GM11168 (cell line): ENCODE data around the gene CHCHD1.
"Not testable (repeated sequence)": the region's sequence is repeated elsewhere in the genome, so short reads cannot be mapped to it uniquely, and the experiment has no call there.

ENCODE experiments used
- in situ Hi-C: fragments of 300-500 bp; cut with MboI; formaldehyde crosslinking; loops from one replicate; pipeline ENCODE4 v1.12.0; 2022; ENCODE audit warnings: low sequenced_read_pairs; ENCODE audit not compliant: unreplicated experiment

CHCHD1 gene

DNA sequence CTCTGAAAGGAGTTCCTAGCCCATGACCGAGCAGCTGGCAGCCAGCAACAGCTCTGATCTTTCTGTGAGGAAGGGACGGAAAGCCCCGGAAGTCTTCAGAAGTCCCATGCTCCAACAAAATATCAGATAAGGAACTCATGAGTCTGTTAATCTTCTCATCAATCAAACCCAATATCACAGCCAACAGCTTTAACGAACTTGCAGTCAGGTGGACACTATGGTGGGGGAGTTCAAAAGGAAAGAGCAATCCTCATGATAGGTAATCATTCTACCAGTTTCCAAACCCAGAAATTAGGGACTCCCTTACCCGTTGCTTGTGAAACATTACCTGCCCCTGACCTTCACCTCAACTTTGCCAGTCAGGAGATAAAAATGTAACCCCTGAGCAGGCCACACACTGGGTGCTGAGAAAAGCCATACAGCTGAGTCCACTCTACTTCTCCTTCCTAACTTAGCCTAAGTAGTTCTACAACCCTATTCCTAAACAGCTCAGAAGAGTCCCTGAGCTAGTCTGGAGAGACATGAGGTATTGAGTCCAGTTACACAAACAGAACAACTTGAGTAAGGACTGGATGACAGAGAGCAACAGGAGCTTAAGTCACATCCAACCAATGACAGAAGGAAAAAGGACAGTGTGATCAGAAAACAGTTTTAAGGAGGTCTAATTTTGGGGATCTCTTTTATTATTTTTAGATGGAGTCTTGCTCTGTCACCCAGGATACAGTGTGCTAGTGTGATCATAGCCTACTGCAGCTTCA is 27.4 kb downstream of the CHCHD1 start:
- in situ Hi-C loops, result no loop called here

DNA sequence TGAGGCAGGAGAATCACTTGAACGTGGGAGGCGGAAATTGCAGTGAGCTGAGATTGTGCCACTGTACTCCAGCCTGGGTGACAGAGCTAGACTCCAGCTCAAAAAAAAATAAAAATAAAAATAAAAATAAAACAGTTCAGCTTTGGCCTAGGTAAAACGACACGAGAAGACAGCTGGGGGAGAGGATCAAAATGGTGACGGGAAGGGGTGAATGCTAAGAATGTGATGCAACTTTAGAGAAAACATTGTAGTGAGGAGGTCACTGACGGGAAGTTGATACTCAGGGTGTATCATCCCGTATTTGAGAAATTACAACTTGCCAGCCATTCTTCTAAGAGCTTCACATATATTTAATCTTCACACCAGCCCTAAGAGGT is 28.5 kb downstream of the CHCHD1 start:
- in situ Hi-C loops, result no loop called here

DNA sequence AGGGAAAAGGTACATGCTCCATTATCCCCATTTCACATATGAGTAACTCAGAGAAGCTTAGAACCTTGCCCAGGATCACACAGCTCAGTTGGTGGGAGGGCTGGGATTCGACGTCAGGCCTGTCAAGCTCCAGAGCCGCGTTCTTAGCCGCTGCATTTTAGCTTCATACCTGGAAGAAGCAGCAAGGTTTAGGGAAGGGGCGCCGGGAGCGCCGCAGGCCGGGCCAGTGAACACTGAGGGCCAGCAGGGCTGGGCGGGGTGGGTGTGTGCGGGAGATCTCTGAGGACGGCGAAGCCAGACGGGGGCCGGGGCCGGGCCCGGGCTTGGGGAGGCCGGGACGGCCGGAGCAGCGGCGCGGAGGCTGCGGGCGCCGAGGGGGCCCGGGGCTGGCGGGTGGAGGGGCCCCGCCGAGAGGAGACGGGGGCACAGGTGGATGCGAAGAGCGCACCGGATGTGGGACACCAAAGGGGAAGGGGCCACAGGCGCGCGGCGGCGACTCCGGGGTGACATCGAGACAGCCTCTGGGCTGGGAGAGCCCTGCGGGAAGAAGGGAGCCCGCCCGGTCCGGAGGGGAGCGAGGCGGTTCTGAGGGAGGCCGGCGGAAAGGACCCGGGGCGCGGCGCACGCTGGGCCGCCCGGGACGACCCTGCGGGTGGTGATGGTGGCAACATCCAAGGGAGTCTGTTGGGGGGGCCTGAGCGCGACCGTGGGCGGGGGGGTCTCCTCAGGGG is 29.1 kb downstream of the CHCHD1 start:
- in situ Hi-C loops, result no loop called here

DNA sequence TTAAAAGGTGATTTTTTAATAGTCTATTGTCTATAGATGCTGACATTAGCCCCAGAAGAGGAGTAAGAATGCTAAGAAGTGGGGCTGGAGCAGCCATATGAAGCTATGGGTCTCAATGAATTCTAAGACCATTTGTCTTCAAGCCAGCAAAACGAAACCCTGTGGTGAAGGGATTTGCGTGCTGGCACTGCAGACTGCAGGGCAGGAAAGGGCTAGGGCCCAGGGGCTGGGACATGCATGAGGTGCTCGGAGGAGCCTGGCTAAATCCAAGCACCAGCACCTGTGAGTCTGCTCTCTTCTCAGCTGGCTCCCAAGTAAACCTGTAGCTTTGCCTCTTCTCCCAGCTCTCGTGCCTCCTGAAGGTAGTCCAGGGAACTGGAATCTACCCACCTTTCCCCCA is 30.8 kb downstream of the CHCHD1 start:
- in situ Hi-C loops, result no loop called here

DNA sequence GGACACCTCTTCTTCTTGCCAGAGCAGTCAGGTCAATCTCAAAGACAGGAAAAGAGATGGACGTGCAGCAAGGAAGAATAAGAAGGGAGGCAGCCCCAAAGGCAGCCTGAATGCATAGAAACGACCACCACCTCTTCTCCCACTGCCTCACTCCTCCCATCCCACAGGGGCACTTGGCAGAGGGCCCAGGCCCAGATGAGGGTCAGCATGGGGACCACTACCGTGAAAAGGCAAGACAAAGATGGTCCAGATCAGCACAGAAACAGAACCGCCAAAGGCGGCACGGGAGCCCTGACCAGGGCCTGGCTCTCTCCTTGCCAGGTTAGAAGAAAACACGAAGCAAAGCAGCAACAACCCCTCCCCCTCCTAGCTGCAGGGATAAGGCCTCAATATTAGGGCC is 31.5 kb downstream of the CHCHD1 start:
- in situ Hi-C loops, result no loop called here

DNA sequence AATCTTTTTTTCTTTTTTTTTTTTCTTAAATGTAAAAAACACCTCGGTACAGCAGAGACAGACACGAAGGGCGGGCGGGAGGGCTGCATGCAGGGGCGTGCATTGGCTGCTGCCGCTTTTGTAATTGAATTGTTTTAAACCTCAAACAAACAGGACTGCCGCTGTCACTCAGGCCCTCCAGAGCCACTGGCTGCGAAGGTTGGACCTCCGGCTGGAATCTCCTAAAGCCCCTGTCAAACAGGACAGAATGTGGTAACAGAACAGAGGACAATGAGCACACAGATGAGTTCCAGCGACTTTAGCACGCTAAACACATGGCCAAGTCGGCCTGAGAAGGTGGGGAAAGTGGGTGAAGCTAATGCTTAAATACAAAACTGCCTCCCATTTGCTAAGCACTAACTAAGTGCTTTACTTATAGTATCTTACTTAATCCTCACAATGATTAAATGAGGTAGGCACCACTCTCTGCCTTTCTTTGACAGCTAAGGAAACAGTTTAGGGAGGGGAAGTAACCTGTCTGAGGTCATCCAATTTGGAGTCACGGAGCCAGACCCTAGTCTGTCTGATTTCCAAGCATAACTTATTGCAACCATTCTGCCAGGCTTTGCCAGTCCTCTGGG is 32.5 kb downstream of the CHCHD1 start:
- in situ Hi-C loops, result no loop called here

DNA sequence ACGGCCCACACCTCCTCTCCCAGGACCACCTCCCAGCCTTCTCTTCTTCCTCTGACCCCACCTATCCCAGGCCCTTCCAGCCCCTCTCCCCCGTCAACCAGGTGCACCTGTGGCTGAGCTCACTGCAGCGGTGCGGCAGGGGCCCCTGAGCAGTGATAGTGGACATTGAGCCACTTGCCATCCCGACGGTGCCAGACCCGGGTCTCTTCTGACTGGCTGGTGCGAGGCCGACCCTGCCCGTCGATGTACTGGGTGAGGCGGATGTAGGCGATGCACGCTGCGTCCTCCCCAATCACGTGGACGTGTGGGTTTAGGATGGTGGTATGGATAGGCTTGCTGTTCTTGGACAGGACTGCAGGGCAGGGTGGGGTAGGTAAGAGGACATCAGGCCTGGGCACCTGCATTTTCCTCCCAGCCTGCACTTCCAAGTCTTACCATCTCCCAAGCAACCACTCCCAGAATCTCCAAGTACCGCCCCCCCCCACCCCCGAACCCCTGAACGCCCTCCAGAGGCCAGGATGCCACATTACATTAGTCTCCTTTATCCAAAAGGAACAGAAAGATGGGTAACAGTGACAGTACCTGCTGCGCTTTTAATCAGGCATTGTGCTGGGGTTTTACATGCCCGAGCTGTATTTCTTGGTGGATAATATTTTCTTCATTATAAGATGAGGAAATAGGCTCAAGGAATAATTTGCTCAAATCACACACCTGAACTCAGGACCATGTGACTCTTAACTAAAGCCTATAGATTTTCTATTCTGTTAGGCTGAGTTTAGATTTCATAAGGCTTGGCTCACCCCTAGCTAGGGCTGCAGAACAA is 33.3 kb downstream of the CHCHD1 start:
- in situ Hi-C loops, result no loop called here

DNA sequence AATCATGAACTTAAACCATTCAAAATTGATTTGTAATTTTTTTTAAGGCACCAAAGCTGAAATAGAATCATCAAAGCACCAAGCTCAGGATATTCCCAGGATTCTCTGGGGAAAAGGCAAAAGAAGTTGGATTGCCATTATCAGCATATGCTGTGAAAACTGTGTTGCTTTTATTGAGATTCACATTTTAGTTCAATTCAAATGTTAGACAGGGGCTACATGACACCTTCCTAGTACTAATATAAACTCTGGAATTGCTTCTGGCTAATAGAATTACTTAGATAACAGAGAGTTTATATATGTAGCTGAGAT is 33.8 kb downstream of the CHCHD1 start:
- in situ Hi-C loops, result no loop called here

DNA sequence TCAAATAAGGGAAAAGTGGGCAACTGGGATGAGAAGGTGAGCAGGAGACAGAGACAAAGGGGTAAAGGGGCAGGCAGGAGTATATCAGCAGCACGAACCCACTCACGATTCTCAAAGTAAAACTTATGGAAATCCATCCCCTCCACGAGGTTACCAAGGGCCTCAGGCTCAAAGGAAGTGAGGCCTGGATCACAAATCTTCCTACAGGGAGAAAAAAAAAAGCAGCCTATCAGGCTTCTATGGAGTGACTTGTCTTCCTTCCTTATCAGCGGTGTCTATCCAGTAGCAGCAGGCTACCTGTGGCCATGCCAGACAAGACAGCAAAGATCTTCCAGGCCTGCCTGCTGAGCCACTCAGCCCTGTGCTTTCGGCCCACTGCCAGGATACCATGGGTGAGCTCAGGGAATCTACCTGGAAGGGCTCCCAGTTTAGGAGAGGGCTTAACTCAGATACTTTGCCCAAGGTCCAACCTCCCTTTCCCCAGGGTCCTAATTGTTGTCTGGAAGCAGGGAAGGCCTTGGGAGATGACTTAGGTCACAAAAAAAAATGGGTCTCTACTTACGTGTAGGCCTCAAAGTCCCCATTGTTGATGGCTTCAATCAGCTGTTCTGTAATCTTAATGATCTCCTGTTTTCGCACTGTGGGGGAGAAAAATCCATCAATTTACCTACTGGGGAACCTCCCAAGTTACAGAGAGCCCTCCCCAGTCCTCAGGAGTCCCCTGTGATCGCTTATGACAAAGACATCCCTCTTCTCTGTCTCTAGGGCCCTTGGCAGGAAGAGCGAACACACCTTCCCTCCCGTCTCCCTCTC is 35.3 kb downstream of the CHCHD1 start:
- in situ Hi-C loops, result no loop called here

DNA sequence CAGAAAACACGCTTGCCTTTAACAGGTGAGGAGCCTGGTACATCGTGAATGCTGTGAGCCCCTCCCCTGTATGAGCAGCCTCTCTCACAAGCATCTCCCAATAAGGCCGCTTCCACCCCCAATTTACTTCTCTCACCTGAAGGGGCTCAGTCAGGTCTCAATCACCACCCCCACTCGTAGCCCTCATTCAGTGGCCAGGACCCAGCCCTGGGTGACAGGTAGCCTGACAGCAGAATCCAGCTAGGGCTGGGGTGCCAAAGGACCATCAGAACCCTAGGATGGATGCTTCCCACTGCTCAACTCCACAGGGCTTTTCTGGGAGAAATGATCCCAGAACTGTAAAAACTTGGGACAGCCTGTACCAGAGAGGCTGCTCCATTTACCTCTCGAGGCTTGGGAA is 36.0 kb downstream of the CHCHD1 start:
- in situ Hi-C loops, result no loop called here

DNA sequence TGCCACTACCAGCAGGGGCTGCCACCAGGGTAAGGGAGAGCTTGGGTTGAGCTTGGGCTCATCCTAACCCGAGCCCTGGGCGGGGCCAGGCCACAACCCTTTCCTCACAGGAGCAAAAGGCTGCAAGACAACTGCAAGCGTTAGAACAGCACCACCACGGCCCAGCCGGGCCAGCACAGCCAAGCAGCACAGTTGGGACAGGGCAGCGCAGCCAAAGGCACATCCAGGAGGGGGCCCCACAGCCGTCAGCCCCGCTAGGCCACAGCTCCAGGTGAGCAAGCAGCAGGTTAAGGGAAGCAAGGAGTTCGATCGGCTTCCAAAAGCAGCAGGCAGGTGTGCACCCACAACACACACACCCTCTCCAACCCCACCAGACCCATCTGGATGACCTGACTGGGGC is 36.6 kb downstream of the CHCHD1 start:
- in situ Hi-C loops, result no loop called here

DNA sequence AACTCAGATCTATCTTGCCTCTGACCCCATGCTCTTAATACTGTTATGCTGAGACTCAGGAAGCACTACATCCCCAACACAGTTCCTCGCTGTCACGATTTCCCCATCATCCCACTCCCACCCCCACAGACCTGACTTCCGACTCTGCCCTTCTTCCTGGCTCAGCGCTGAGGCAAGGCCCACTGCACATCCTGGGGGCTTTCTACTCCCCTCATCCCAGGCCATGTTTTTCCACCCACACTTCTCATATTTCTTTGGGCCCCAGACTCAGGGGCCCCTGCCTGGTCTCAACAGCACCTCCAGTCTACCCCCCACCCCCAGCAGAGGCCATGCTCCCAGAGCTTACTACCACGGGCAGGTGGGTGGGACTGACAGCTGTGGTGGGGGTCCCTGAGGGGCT is 37.2 kb downstream of the CHCHD1 start:
- in situ Hi-C loops, result no loop called here

DNA sequence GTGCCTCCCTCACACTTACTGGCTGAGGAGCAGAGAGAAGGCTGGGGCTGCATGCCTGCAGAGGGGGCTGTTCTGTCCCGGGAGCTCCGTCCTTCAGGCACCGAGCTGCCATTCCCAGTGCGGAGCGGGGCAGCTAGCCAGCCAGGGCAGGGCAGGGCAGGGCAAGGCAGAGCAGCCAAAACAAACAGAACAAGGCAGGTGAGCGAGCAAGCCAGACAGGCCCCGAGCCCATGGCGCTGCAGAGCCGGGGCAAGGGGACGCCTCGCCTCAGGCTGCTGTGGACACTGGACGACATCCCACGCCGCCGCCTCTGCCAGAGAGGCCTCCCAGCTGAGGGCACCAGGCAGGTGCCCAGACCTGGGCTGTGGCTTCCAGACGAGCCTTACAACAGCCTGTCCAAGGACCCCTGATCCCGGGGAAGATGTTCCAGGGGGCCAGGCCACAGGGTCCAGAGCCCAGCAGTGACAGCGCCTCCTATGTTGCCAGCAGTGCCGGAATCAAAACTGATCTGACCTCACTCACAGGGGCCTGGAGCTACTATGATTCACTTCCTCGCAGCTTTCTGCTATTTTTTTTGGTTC is 37.8 kb downstream of the CHCHD1 start:
- in situ Hi-C loops, result no loop called here

DNA sequence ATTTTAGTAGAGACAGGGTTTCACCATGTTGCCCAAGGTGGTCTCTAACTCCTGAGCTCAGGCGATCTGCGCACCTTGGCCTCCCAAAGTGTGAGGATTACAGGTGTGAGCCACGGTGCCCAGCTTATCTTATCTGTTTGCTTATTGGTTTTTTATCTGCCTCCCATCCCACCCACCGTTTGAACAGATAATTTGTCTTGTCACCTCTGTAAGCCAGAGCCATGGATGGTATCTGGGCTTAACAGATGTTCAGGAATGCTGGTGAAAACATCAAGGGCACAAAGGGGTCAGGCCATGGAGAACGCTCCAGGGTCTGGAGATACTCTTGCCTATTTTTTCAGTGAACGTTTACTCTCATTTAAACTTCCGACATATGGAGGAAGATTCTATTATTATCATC is 41.5 kb downstream of the CHCHD1 start:
- in situ Hi-C loops, result no loop called here

DNA sequence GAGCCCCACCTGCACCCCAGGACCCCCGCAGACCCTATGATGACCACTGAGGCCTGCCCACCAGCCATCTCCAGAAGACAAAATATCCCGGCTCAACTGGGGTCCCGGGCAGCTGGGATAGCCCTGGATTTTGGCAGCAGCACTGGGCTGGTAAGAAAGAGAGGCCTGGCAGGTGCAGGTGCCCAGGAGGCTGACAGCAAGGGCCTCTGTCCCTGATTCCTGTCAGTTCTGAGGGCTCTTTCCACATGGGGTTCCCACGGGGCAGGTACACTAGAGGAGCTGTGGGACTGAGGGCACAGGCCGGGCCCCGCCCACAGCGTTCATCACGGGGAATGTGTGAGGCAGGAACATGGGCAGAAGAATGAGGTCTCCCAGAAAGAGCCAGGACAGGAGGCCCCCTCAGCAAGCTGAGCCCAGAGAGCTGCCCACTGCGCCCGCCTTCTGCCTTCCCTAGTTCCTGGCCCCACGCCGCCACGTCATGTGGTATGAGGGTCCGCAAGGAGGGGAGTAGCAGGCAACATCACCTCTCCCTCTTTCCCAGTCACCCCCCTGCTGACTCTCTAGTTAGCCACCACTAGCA is 42.4 kb downstream of the CHCHD1 start:
- in situ Hi-C loops, result no loop called here

DNA sequence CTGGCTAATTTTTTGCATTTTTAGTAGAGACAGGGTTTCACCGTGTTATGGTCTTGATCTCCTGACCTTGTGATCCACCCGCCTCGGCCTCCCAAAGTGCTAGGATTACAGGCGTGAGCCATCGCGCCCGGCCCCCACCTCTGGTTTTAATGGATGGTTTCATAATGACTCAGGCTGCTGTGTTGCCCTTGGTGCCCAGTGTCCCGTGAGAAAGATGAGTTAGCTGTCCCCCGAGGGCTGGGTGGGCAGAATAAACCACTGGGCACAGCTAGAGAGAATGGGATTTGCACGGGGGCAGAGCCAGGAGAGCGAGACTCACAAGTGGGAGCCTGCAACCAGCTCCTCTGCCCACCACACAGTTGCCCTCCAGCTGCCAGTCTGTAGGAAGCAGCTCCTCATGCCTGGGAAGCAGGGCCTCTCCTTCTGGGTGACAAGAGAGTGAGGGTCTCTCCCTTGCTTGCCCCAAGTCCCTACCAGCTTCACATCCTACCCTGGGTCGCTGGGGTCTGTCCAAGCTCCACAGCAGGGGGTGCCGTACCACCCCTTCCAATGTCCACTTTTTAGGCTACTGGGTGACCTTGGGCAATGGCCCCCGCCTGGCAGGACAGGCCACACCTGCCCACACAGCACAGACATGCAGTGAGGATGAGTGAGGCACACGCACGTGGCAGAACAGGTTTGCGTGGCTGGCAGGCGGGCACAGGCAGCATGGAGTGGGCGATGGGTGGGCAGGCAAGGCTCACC is 45.7 kb downstream of the CHCHD1 start:
- in situ Hi-C loops, result no loop called here

DNA sequence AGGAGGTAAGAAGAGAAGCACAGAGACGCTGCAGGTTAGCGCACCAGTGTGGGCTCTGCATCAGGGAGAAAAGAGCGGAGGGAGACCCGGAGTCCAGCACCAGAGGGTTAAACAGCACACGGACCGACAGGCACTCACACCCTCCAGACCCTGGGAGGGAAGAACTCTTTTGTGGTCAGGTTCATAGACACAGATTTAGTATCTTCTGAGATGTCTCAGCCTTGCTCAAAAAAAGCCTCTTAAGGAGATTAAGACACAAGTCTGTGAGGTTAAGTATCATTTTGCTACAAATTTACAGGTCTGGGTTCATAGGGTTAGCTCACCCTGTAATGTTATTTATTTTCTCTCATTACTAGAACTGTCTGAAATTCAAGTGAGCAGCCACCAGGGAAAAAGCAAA is 46.3 kb downstream of the CHCHD1 start:
- in situ Hi-C loops, result no loop called here

DNA sequence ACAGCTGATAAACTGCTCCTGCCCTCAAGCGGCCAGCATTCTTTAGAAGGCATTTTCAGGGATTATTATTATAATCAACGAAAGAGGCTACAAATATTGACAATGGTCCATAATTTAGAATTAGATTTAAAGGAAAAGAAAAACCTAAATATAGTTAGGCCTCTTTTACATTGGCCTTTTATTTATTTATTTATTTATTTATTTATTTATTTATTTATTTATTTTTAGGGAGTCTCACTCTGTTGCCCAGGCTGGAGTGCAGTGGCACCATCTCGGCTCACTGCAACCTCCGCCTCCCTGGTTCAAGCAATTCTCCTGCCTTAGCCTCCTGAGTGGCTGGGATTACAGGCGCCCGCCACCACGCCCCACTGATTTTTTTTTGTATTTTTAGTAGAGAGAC is 47.2 kb downstream of the CHCHD1 start:
- in situ Hi-C loops, result not testable (repeated sequence)
